Liver (tissue), 3 donors: ENCODE data around the gene STX16.

ENCODE experiments used
- CTCF ChIP-seq: fragments of 150-350 bp; IDR thresholded peaks from 2 replicates; pipeline ENCODE4 v1.5.1; 2017; ENCODE audit warnings: improper control_type of control experiment, low read depth, low read length; ENCODE audit not compliant: missing input control
- MAX ChIP-seq: IDR thresholded peaks from 2 replicates; pipeline ENCODE4 v1.6.1; 2016; ENCODE audit warnings: antibody characterized with exemption
- RAD21 ChIP-seq, 2 donors: IDR thresholded peaks; 2 replicates each; pipeline ENCODE4 v1.6.1; 2016; ENCODE audit warnings: antibody characterized with exemption in 2 of 2, mild to moderate bottlenecking in 2 of 2
- donor health status: healthy.
- donor health status: healthy.

DNA sequence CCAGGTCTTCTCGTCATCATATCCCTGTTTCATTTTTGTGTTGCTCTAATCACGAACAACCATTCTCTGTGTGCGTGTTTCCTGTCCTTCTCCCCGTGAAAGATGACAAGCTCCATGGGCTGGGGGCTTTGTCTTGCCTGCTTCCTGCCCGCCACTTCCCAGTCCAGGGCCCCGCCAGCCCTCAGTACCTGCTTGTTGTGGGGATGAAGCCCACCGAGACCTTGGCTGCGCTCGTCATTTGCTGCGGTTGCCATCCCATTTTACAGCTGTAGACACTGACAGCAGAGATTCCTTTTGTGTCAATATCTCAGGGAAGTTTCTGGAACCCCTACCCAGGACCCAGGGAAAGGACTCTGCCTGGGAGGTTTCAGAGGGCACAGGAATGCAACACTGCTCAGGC, 40.3 kb upstream of the STX16 start:
- no peak for TF ChIP-seq CTCF
- TF ChIP-seq RAD21 (IDR thresholded peaks at IDR 0.05), result no peak
- TF ChIP-seq MAX, result no peak
